ENCODE results near the gene FREM1. TPM values are rescaled to one million over a fixed set of nuclear protein-coding genes. Genes with fewer than 3 reads are reported as not detected.

The FREM1 gene
- total and polyA plus RNA-seq, 9 donors: 0.61 to 9.2 (median 2.8) TPM

DNA sequence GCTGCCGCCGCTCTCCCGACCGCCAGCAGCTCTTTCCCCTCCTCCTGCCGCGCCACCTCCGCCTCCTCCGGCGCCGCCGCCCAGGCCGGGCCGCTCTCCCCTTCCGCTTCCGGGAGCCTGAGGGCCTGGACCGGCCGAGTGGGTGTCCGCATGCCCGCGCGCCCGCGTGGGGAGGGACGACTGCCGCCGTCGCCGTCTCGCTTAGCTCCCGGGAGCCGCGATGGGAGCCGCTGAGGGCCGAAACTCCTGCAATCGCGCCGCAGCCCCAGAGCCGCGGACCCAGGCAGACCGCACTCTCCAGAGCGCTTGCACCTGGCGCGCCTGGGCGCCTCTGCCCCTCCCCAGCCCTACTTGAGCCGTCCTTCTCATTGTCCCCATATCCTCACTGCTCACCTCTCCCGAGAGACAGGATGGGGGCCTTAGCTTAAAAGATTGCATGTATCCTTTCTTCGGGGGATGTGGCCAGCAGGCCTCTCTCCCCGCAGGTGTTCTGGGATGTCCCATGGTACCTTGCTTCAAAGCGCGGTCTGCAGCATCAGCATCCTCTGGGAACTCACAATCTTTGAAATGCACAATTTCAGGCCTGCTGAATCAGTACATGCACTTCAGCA lies 216.9 kb downstream of the FREM1 start, which contains the start of gene ZDHHC21:
Gene ZDHHC21, minus strand, starts transcription at position 182 of the 611 bp plus-strand sequence. CDS start 19,092 bp downstream, outside the sequence.
- H3K4me3 ChIP-seq: peak within 1 kb of the TSS; percentile 82
- DNase-seq: peak; percentile 49 to 80 (median 64)
- H3K36me3 ChIP-seq: no peaks in the 10 kb centered on the region
- no peaks in the 10 kb centered on the region for H3K27me3 ChIP-seq
- 1 to 3% (median 2%) methylated on average over 40 to 50 of the region's 50 CpGs for WGBS, 3 donors
- intact Hi-C loops (cut with DNase I): no loop called here
- H3K4me1 ChIP-seq (ENCODE audit: insufficient read depth): no peaks in the 10 kb centered on the region
- TF ChIP-seq POLR2A (IDR thresholded peaks at IDR 0.05) (no peak), EP300 (IDR thresholded peaks at IDR 0.05) (no peak)
- TF ChIP-seq, protein P1, sequence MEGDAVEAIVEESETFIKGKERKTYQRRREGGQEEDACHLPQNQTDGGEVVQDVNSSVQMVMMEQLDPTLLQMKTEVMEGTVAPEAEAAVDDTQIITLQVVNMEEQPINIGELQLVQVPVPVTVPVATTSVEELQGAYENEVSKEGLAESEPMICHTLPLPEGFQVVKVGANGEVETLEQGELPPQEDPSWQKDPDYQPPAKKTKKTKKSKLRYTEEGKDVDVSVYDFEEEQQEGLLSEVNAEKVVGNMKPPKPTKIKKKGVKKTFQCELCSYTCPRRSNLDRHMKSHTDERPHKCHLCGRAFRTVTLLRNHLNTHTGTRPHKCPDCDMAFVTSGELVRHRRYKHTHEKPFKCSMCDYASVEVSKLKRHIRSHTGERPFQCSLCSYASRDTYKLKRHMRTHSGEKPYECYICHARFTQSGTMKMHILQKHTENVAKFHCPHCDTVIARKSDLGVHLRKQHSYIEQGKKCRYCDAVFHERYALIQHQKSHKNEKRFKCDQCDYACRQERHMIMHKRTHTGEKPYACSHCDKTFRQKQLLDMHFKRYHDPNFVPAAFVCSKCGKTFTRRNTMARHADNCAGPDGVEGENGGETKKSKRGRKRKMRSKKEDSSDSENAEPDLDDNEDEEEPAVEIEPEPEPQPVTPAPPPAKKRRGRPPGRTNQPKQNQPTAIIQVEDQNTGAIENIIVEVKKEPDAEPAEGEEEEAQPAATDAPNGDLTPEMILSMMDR (IDR thresholded peaks at IDR 0.05): no peak
- H3K27ac ChIP-seq: no peak within 1 kb of the TSS
- no peaks in the 10 kb centered on the region for H3K9me3 ChIP-seq

DNA sequence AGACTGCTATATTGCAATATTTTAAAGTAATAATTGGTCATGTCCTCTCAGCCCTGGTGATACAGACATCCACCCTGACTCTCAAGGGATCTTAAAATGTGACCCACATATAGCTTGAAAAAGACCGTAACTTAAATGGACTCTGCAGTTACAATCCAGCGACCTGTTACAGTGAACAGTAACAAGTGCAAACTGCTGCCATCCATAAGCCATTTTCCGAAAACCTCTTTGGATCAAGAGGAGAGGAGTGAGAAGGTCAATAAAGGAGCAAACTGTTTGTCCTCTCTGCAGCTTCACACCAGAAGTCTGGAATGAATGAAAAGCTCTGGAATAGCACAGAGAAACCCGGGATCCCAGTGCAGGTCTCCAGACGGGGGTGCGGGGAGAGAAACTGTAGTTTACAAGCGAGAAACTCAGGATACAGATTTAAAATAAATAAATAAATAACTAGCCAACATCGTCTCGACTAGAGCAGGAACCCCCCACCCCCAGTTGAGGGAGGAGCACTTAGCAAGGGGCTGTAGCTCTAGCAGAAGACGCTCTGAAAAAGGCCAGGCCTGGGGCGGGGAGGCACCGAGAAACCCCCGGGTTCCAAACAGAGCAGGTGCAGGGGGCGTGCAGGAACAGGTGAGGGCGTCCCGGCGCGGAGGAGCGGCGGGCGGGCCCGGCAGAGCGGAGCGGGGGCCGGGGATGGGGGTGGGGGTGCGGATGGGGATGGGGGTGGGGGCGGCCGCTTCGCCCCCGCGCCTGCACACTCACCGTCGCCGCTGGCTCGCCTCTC lies 217.6 kb downstream of the FREM1 start:
- Histone ChIP-seq H3K27me3 (no peaks in the 10 kb centered on the region), H3K4me3 (peak overlapping the region; percentile 82), H3K9me3 (no peaks in the 10 kb centered on the region), H3K36me3 (no peaks in the 10 kb centered on the region), H3K27ac (no peak overlapping the region), H3K4me1 (ENCODE audit: insufficient read depth) (no peaks in the 10 kb centered on the region)
- intact Hi-C loops (cut with DNase I): no loop called here
- no peak for TF ChIP-seq POLR2A (IDR thresholded peaks at IDR 0.05)
- TF ChIP-seq, protein P1 (IDR thresholded peaks at IDR 0.05): no peak
- no peak for TF ChIP-seq EP300 (IDR thresholded peaks at IDR 0.05)
- 1 to 2% (median 1%) methylated on average over 24 to 35 of the region's 35 CpGs for WGBS, 3 donors
- DNase-seq: peak in 3 of 5 donors; percentile 10 to 21 (median 18)

DNA sequence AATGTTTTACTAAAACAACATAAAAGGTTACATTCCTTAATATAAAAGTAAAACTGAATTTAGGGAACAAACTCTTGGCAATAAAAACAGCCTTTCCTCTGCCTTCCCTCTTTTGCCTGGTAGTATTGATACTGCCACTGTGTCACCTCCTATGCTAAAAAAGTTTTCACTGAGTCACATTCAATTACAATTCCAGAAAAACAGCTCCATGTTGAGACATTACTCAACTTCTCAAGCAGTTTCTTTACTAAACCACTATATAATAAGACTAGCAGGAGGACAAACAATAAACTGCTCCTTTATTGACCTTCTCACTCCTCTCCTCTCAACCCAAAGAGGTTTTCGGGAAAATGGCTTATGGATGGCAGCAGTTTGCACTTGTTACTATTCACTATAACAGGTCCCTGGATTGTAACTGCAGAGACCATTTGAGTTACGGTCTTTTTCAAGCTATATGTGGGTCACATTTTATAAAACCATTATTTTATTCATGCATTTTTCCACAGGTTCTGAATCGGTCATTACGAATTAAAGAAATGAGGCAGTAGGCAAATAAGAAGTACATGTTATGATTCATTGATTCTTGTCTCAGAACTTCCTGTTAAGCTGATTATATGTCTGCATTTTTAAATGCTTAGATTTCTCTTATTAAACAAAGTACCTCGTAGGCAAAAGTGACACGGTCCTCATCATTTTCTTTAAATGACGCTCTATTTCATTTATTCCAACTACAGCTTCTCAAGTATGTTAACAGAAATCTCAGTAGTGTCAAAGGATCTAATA lies 219.1 kb downstream of the FREM1 start:
- TF ChIP-seq, protein P1 (IDR thresholded peaks at IDR 0.05): no peak
- TF ChIP-seq POLR2A (IDR thresholded peaks at IDR 0.05) (no peak), EP300 (IDR thresholded peaks at IDR 0.05) (no peak)
- H3K4me1 ChIP-seq (ENCODE audit: insufficient read depth): no peaks in the 10 kb centered on the region
- no peak for DNase-seq
- 86 to 93% (median 91%) methylated on average over 7 of the region's 7 CpGs for WGBS, 3 donors
- H3K27me3 ChIP-seq: no peaks in the 10 kb centered on the region
- H3K4me3 ChIP-seq: no peak overlapping the region
- no peaks in the 10 kb centered on the region for H3K9me3 ChIP-seq
- intact Hi-C loops (cut with DNase I): no loop called here
- no peaks in the 10 kb centered on the region for H3K36me3 ChIP-seq
- H3K27ac ChIP-seq: no peak overlapping the region

DNA sequence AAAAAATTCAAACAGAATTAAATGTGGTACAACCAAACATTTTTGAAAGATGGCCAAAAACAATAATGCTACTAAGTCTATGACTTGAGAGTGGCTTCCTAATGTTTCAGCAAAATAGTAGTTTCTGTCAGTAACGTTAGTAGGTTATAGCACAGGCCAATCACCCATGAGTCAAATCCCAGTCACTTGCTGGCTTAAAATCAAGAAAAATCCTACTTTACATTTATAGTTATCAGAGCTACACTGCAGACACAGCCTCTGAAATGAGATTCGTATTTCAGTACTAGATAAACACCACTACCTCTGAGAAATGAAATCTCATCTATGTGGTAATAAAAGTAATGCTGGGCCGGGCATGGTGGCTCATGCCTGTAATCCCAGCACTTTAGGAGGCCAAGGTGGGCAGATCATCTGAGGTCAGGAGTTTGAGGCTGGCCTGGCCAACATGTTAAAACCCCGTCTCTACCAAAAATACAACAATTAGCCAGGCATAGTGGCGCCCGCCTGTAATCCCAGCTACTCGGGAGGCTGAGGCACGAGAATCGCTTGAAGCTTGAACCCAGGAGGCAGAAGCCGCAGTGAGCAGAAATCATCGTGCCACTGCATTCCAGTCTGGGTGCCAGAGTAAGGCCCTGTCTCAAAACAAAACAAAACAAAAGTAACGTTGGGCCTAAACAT lies 223.0 kb downstream of the FREM1 start:
- intact Hi-C loops (cut with DNase I): no loop called here

More for the DNA sequence above, 223.0 kb downstream of the FREM1 start:
- DNase-seq: no peak
- H3K4me1 ChIP-seq (ENCODE audit: insufficient read depth): no peaks in the 10 kb centered on the region
- no peak overlapping the region for H3K4me3 ChIP-seq
- WGBS, 3 donors: 74 to 80% (median 78%) methylated on average over 12 of the region's 12 CpGs
- H3K27ac ChIP-seq: no peak overlapping the region
- H3K36me3 ChIP-seq: no peaks in the 10 kb centered on the region
- TF ChIP-seq POLR2A (IDR thresholded peaks at IDR 0.05): no peak
- TF ChIP-seq EP300 (IDR thresholded peaks at IDR 0.05): no peak
- no peaks in the 10 kb centered on the region for H3K27me3 ChIP-seq
- no peaks in the 10 kb centered on the region for H3K9me3 ChIP-seq
